ENCODE measurements around the gene DNAH8.
"Not testable (repeated sequence)": the region's sequence is repeated elsewhere in the genome, so short reads cannot be mapped to it uniquely, and the experiment has no call there.

Gene DNAH8

GRCh38 chr6:38750968-38751615 is 36.0 kb downstream of the DNAH8 start:
- DNase-seq (ENCODE audit: low spot score), result no peak

GRCh38 chr6:38753707-38754106 is 38.6 kb downstream of the DNAH8 start:
- no peak for DNase-seq (ENCODE audit: low spot score)

- DNase-seq (ENCODE audit: low spot score), result no peak
Observed at GRCh38 chr6:38755207-38755606, 40.1 kb downstream of the DNAH8 start.

GRCh38 chr6:38755874-38756273 is 40.8 kb downstream of the DNAH8 start:
- no peak for DNase-seq (ENCODE audit: low spot score)

GRCh38 chr6:38760097-38760496 is 45.0 kb downstream of the DNAH8 start:
- no peak for DNase-seq (ENCODE audit: low spot score)

- DNase-seq (ENCODE audit: low spot score), result no peak
Observed at GRCh38 chr6:38762848-38763247, 47.7 kb downstream of the DNAH8 start.

GRCh38 chr6:38767560-38767959 is 52.4 kb downstream of the DNAH8 start:
- DNase-seq (ENCODE audit: low spot score), result no peak

GRCh38 chr6:38773338-38773737 is 58.2 kb downstream of the DNAH8 start:
- DNase-seq (ENCODE audit: low spot score), result no peak

GRCh38 chr6:38774929-38775707 is 60.0 kb downstream of the DNAH8 start:
- DNase-seq (ENCODE audit: low spot score), result no peak

GRCh38 chr6:38775870-38776269 is 60.8 kb downstream of the DNAH8 start:
- no peak for DNase-seq (ENCODE audit: low spot score)

- peak; percentile 45 for DNase-seq (ENCODE audit: low spot score)
Observed at GRCh38 chr6:38776515-38776914, 61.4 kb downstream of the DNAH8 start.

- DNase-seq (ENCODE audit: low spot score), result no peak
Observed at GRCh38 chr6:38779310-38780062, 64.4 kb downstream of the DNAH8 start.

GRCh38 chr6:38782616-38783015 is 67.5 kb downstream of the DNAH8 start:
- no peak for DNase-seq (ENCODE audit: low spot score)

- no peak for DNase-seq (ENCODE audit: low spot score)
Observed at GRCh38 chr6:38783443-38784228, 68.5 kb downstream of the DNAH8 start.

- no peak for DNase-seq (ENCODE audit: low spot score)
Observed at GRCh38 chr6:38784506-38785235, 69.6 kb downstream of the DNAH8 start.

- DNase-seq (ENCODE audit: low spot score), result no peak
Observed at GRCh38 chr6:38786486-38786885, 71.4 kb downstream of the DNAH8 start.

GRCh38 chr6:38789256-38789655 is 74.1 kb downstream of the DNAH8 start:
- no peak for DNase-seq (ENCODE audit: low spot score)

GRCh38 chr6:38792356-38792755 is 77.2 kb downstream of the DNAH8 start:
- DNase-seq (ENCODE audit: low spot score), result no peak

GRCh38 chr6:38794682-38795081 is 79.6 kb downstream of the DNAH8 start:
- no peak for DNase-seq (ENCODE audit: low spot score)

GRCh38 chr6:38796006-38796405 is 80.9 kb downstream of the DNAH8 start:
- no peak for DNase-seq (ENCODE audit: low spot score)

- not testable (repeated sequence) for DNase-seq (ENCODE audit: low spot score)
Observed at GRCh38 chr6:38796437-38796836, 81.3 kb downstream of the DNAH8 start.
